H1 (cell line): ENCODE measurements around the gene CDX2. TPM values are rescaled to one million over a fixed set of nuclear protein-coding genes. Genes with fewer than 3 reads are reported as not detected.

Experiments used
- CTCF ChIA-PET: fragments of 300-600 bp; sonication (Branson Sonifier 250); formaldehyde crosslinking; loops from one replicate; lab custom pipeline; 2021; ENCODE audit not compliant: partially characterized antibody; lab: Charles Lee
- POLR2A ChIA-PET: fragments of 300-600 bp; sonication (Branson Sonifier 250); formaldehyde crosslinking; loops from one replicate; lab custom pipeline; 2021; ENCODE audit warnings: inconsistent platforms; ENCODE audit not compliant: partially characterized antibody; lab: Charles Lee
- DNase-seq, 2 experiments: peaks; one replicate each; pipeline versions ENCODE4 v3.0.0 to v3.0.0-alpha.2; 2010 to 2022; ENCODE audit warnings: low spot score in 2 of 2, low read depth in 1 of 2, mixed read lengths in 1 of 2
- FAIRE-seq: peaks from 2 replicates; lab custom pipeline; 2011; peaks lifted over from hg19 to GRCh38; lab: Jason Lieb, UNC
- H2AFZ ChIP-seq: 2 replicates; pipeline ENCODE4 v1.8.1; 2012; ENCODE audit warnings: low read length, inconsistent platforms
- H2AK5ac ChIP-seq: 2 replicates; pipeline ENCODE4 v1.6.1; 2013; ENCODE audit warnings: low read depth, low read length
- H2BK120ac ChIP-seq: replicated peaks from 2 replicates; pipeline ENCODE3; 2013; ENCODE audit warnings: low read depth, low read length, inconsistent platforms
- H2BK12ac ChIP-seq: 2 replicates; pipeline ENCODE4 v1.6.1; 2013; ENCODE audit warnings: low read depth, low read length
- H2BK15ac ChIP-seq: 2 replicates; pipeline ENCODE4 v1.6.1; 2013; ENCODE audit warnings: low read length
- H2BK20ac ChIP-seq: 2 replicates; pipeline ENCODE4 v1.6.1; 2013; ENCODE audit warnings: low read length
- H2BK5ac ChIP-seq: 2 replicates; pipeline ENCODE4 v1.6.1; 2013; ENCODE audit warnings: low read depth, low read length
- H3K14ac ChIP-seq: 2 replicates; pipeline ENCODE4 v1.6.1; 2013; ENCODE audit warnings: inconsistent platforms; ENCODE audit not compliant: insufficient read length
- H3K18ac ChIP-seq: 2 replicates; pipeline ENCODE4 v1.6.1; 2013; ENCODE audit warnings: low read length; ENCODE audit errors: extremely low read depth
- H3K23ac ChIP-seq: 2 replicates; pipeline ENCODE4 v1.6.1; 2013; ENCODE audit warnings: inconsistent platforms; ENCODE audit not compliant: insufficient read length
- H3K23me2 ChIP-seq: 2 replicates; pipeline ENCODE4 v1.6.1; 2013; ENCODE audit warnings: low read depth, low read length
- H3K27ac ChIP-seq: 2 replicates; pipeline ENCODE4 v1.6.1; 2011; ENCODE audit warnings: low read depth, low read length, inconsistent platforms
- H3K27me3 ChIP-seq, 4 experiments: replicated peaks in 1 of 4; 1 replicate in 1 of 4; 2 replicates in 3 of 4; pipeline versions ENCODE4 v1.6.1 to v1.8.1; 2011 to 2013; ENCODE audit warnings: low read length in 3 of 4, mild to moderate bottlenecking in 3 of 4, inconsistent platforms in 2 of 4, mixed read lengths in 2 of 4, moderate library complexity in 1 of 4; ENCODE audit not compliant: control insufficient read depth in 3 of 4, insufficient read depth in 3 of 4; ENCODE audit errors: extremely low read depth in 1 of 4
- H3K36me3 ChIP-seq, 4 experiments: 2 replicates each; pipeline versions ENCODE4 v1.6.1 to v1.8.1; 2011 to 2013; ENCODE audit warnings: mild to moderate bottlenecking in 4 of 4, low read length in 3 of 4, moderate library complexity in 2 of 4, control low read depth in 1 of 4, inconsistent platforms in 1 of 4; ENCODE audit not compliant: insufficient read depth in 4 of 4, control insufficient read depth in 2 of 4
- H3K4ac ChIP-seq: replicated peaks from 2 replicates; pipeline ENCODE3; 2013; ENCODE audit warnings: low read length, low read depth, mixed read lengths, inconsistent platforms; ENCODE audit not compliant: insufficient read length
- H3K4me1 ChIP-seq, 4 experiments: replicated peaks in 1 of 4; 1 replicate in 1 of 4; 2 replicates in 3 of 4; pipeline versions ENCODE4 v1.6.1 to v1.8.1; 2011 to 2013; ENCODE audit warnings: low read length in 3 of 4, inconsistent platforms in 2 of 4, mixed read lengths in 1 of 4; ENCODE audit not compliant: insufficient read depth in 4 of 4, control insufficient read depth in 3 of 4
- H3K4me2 ChIP-seq, 2 experiments: 2 replicates each; pipeline versions ENCODE4 v1.6.1 to v1.8.1; 2011 to 2013; ENCODE audit warnings: low read depth in 2 of 2, low read length in 2 of 2, control low read depth in 1 of 2, inconsistent platforms in 1 of 2, mild to moderate bottlenecking in 1 of 2; ENCODE audit not compliant: insufficient read depth in 1 of 2
- H3K4me3 ChIP-seq, 4 experiments: fragments of 200-600, 300-600 bp in 1 of 4; sonication (generic), shearing (Covaris generic), sonication (Bioruptor Twin) in 1 of 4; 2 replicates each; pipeline versions ENCODE4 v1.5.1 to v1.8.1; 2011 to 2016; ENCODE audit warnings: low read length in 4 of 4, low read depth in 3 of 4, control low read depth in 2 of 4, inconsistent platforms in 2 of 4, mild to moderate bottlenecking in 2 of 4, mixed read lengths in 1 of 4, moderate library complexity in 1 of 4; ENCODE audit not compliant: insufficient read depth in 2 of 4; ENCODE audit errors: extremely low read depth in 1 of 4
- H3K56ac ChIP-seq: replicated peaks from 2 replicates; pipeline ENCODE3; 2013; ENCODE audit warnings: low read depth, mild to moderate bottlenecking, mixed read lengths, low read length, inconsistent platforms; ENCODE audit not compliant: insufficient read length
- H3K79me1 ChIP-seq: 2 replicates; pipeline ENCODE4 v1.6.1; 2013; ENCODE audit warnings: low read depth, low read length, control low read depth
- H3K79me2 ChIP-seq, 2 experiments: 2 replicates each; pipeline versions ENCODE4 v1.6.1 to v1.8.1; 2012 to 2013; ENCODE audit warnings: low read length in 2 of 2, mild to moderate bottlenecking in 2 of 2, inconsistent platforms in 1 of 2; ENCODE audit not compliant: insufficient read depth in 2 of 2, control insufficient read depth in 1 of 2
- H3K9ac ChIP-seq, 4 experiments: replicated peaks in 1 of 4; 1 replicate in 1 of 4; 2 replicates in 3 of 4; pipeline versions ENCODE4 v1.6.1 to v1.8.1; 2011 to 2013; ENCODE audit warnings: low read depth in 3 of 4, low read length in 3 of 4, control low read depth in 2 of 4, mild to moderate bottlenecking in 2 of 4, moderate library complexity in 2 of 4, inconsistent platforms in 1 of 4; ENCODE audit errors: extremely low read depth in 1 of 4
- H3K9me3 ChIP-seq, 2 experiments: 2 replicates each; pipeline versions ENCODE4 v1.6.1 to v1.8.1; 2012 to 2013; ENCODE audit warnings: mild to moderate bottlenecking in 2 of 2, moderate library complexity in 2 of 2, control low read depth in 1 of 2, inconsistent platforms in 1 of 2, low read depth in 1 of 2, low read length in 1 of 2, mixed read lengths in 1 of 2; ENCODE audit not compliant: insufficient read depth in 2 of 2
- H4K20me1 ChIP-seq, 2 experiments: replicated peaks in 1 of 2; 2 replicates each; pipeline versions ENCODE3 to v1.8.1; 2011 to 2013; ENCODE audit warnings: inconsistent platforms in 2 of 2, low read length in 2 of 2, mild to moderate bottlenecking in 1 of 2; ENCODE audit not compliant: insufficient read depth in 2 of 2, control insufficient read depth in 1 of 2
- H4K5ac ChIP-seq: 2 replicates; pipeline ENCODE4 v1.6.1; 2013; ENCODE audit warnings: low read length, low read depth, mixed read lengths, inconsistent platforms; ENCODE audit not compliant: insufficient read length
- H4K8ac ChIP-seq: 2 replicates; pipeline ENCODE4 v1.8.0; 2013; ENCODE audit warnings: mild to moderate bottlenecking, moderate library complexity, low read length, inconsistent platforms; ENCODE audit not compliant: insufficient read depth; ENCODE audit errors: extremely low read depth
- H4K91ac ChIP-seq: replicated peaks from 2 replicates; pipeline ENCODE3; 2013; ENCODE audit warnings: low read length, mixed read lengths, inconsistent platforms; ENCODE audit not compliant: insufficient read length
- NANOG ChIP-seq: IDR thresholded peaks from 2 replicates; pipeline ENCODE4 v1.6.1; 2011; ENCODE audit warnings: low read length, low read depth, mild to moderate bottlenecking, inconsistent platforms; ENCODE audit not compliant: insufficient read depth, poor library complexity, severe bottlenecking
- TCF12 ChIP-seq: IDR thresholded peaks from 2 replicates; pipeline ENCODE4 v1.6.1; 2011; ENCODE audit warnings: low read depth, mild to moderate bottlenecking, low read length
- polyA plus RNA-seq, 7 experiments: library from polyadenylated mRNA; depleted of rRNA in 3 of 7; stranded (reverse) in 5 of 7; unstranded in 2 of 7; fragments of >200 nt in 5 of 7; fragments of 200-250 nt in 2 of 7; gene quantifications; 1 replicate in 5 of 7; 2 replicates in 1 of 7; 4 replicates in 1 of 7; pipeline versions ENCODE4 v1.2.1 to v1.2.3, GENCODE V29; 2011 to 2013; ENCODE audit warnings: missing spikeins in 2 of 7, mixed read lengths in 2 of 7
- total RNA-seq: library from RNA; stranded (reverse); fragmentation: NEBNext Ultra II Directional; extraction: Animal tissue kit (Norgen Biotek cat#: 25700); gene quantifications from 2 replicates; pipeline ENCODE4 v1.2.1, GENCODE V29; 2021

CDX2 gene
- total and polyA plus RNA-seq, 2 of the 8 experiments (the other 6 are each of a cell fraction or from before 2014, with no cell fraction given), result 0.09 TPM; not detected in 1

DNA sequence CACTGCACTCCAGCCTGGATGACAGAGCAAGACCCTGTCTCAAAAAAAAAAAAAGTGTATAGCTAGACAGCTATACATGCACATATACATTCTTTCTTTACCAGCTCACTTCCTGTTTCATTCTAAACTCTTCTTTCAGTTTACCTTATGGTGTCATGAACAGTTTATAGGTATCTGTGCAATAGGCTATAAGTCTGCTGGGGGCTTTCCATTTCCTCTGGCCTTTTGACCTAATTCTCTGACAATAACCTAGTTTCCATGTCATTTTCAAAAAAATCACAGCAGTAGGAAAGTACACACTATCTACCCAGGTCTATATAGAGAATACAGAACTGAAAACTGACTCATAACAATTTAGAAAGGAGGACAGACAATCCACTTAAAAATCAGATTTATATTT is 43.8 kb upstream of the CDX2 start:
- no peak for TF ChIP-seq TCF12
- no peak for TF ChIP-seq NANOG
- TF ChIP-seq, all 59 proteins: peak for 0
- Histone ChIP-seq H3K23me2 (no peaks in the 10 kb centered on the region), H4K91ac (no peak overlapping the region), H4K20me1 (no peaks in the 10 kb centered on the region), H3K18ac (no peak overlapping the region), H3K79me1 (no peaks in the 10 kb centered on the region), H2BK15ac (no peak overlapping the region), H2AK5ac (no peak overlapping the region), H2BK5ac (no peak overlapping the region), H2BK12ac (no peak overlapping the region), H3K36me3 (no peaks in the 10 kb centered on the region), H3K27ac (no peak overlapping the region), H3K4me1 (no peaks in the 10 kb centered on the region; a peak in 1 of 7 replicates), H3K4ac (no peak overlapping the region), H3K4me2 (no peak overlapping the region), H3K14ac (no peak overlapping the region), H3K79me2 (no peaks in the 10 kb centered on the region), H3K4me3 (no peak overlapping the region), H2BK120ac (no peak overlapping the region), H2AFZ (no peak overlapping the region), H3K23ac (no peak overlapping the region), H3K9me3 (no peaks in the 10 kb centered on the region), H3K27me3 (no peaks in the 10 kb centered on the region), H4K5ac (no peak overlapping the region), H4K8ac (no peak overlapping the region), H3K56ac (no peak overlapping the region), H2BK20ac (no peak overlapping the region), H3K9ac (no peak overlapping the region)
- ChIA-PET CTCF (interaction anchor here (0.6 to 1.1 kb wide), 3 partner anchors 12 to 466 kb away, joined by 3 to 4 read pairs (median 3); no protein-coding TSS in a partner anchor), POLR2A (interaction anchor here (1.0 kb wide), 1 partner anchor 12 kb away, joined by 3 read pairs; no protein-coding TSS in a partner anchor)
- FAIRE-seq, result no peak
- no peak for DNase-seq
